Measurements from ENCODE around the gene ACAA1. TPM values are rescaled to one million over a fixed set of nuclear protein-coding genes. Genes with fewer than 3 reads are reported as not detected.
A peak's percentile ranks its signal among the peaks of the same experiment; 100 is the strongest.

Gene ACAA1
- total and polyA plus RNA-seq, 2 experiments from 2014 or later: 21.4 to 26.6 TPM

DNA sequence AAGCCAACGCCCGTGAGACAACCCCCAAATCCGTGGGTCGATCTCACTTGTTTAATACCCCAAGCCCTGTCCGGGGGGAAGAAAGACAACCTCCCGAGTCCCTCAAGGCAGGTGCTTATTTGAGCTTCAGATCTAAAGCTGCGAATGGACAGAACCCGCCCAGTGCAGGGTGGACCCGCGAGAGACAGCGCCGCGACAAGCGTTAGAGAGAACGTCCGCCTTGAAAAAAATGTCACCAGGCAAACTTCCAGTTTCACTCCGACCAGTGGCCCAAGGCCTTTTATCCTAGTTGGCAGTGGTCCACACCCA lies 27.7 kb upstream of the ACAA1 start:
- Mint-ChIP-seq H3K4me1 (peaks cover 18% of the 10 kb centered on the region), H3K27me3 (ENCODE audit: insufficient read depth, low read depth, poor library complexity) (peaks cover 16% of the 10 kb centered on the region), H3K36me3 (ENCODE audit: low read depth) (0 out of 3 replicates have a peak, but pooled peaks cover 4% of the 10 kb centered on the region), H3K9me3 (0 out of 3 replicates have a peak, but pooled peaks cover 2% of the 10 kb centered on the region), H3K27ac (peak overlapping the region; percentile 100), H3K4me3 (peak overlapping the region; percentile 96)
- no peaks in the 10 kb centered on the region for H3K27me3 ChIP-seq (ENCODE audit: insufficient read depth)
- H3K27ac ChIP-seq (ENCODE audit: low read depth): no peak overlapping the region
- ATAC-seq (peak; percentile 20), DNase-seq (ENCODE audit: low spot score) (no peak)
- no peaks in the 10 kb centered on the region for H3K36me3 ChIP-seq (ENCODE audit: insufficient read depth)
- peaks cover 6% of the 10 kb centered on the region for H3F3A ChIP-seq (replicated peaks; ENCODE audit: low read depth)
- TF ChIP-seq ZNF114 (CRISPR knock-in tag; IDR thresholded peaks at IDR 0.05) (no peak), POLR2AphosphoS5 (IDR thresholded peaks at IDR 0.05; ENCODE audit: low read depth) (no peak), EZH2 (IDR thresholded peaks at IDR 0.05; ENCODE audit: low read depth, unreplicated experiment) (no peak)
- no peak overlapping the region for H2AFZ ChIP-seq
- H3K4me3 ChIP-seq: peak overlapping the region; percentile 54
- peaks cover 40% of the 10 kb centered on the region for H3K79me2 ChIP-seq (replicated peaks; ENCODE audit: insufficient read depth)
- no peaks in the 10 kb centered on the region for H3K9me2 ChIP-seq (ENCODE audit: insufficient read depth)
- peaks cover 11% of the 10 kb centered on the region for H3K4me1 ChIP-seq (ENCODE audit: insufficient read depth)
- peak overlapping the region; percentile 81 for H3K4me2 ChIP-seq
- H4K20me1 ChIP-seq (replicated peaks; ENCODE audit: insufficient read depth): peaks cover 30% of the 10 kb centered on the region

DNA sequence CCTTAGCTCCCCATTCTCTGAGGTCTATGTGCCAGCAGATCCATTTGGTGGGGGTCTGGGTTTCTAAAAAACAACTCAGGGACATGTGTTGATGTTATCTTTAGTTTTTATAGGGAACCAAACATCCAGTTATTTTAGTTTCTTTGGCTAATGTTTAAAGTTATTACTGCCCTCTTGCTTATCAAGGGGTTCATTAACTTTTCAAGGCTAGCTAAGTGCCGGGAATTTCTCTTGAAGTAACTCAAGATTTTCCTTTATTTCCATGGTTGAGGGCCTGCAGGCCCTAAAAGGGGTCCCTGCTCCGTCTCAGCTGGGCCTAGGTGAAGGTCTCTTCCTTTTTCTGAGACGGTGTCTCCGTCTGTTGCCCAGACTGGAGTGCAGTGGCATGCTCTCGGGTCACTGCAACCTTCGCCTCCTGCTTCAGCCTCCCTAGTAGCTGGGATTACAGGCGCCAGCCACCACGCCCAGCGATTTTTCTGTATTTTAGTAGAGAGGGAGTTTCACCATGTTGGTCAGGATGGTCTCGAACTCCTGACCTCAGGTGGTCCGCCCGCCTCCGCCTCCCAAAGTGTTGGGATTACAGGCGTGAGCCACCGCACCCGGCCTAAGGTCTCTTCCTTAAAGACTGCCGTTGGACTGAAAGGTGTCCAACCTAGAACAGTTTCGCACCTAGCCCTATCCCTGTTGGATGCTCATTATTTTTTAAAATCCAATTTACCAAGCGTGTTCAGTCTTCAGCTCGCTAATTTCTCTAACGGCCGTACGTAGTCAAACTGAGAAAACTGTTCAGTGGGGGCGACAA lies 27.1 kb upstream of the ACAA1 start:
- Histone ChIP-seq H3K79me2 (replicated peaks; ENCODE audit: insufficient read depth) (peaks cover 35% of the 10 kb centered on the region), H2AFZ (no peak overlapping the region), H3F3A (replicated peaks; ENCODE audit: low read depth) (peaks cover 6% of the 10 kb centered on the region), H3K27me3 (ENCODE audit: insufficient read depth) (no peaks in the 10 kb centered on the region), H3K4me3 (peak overlapping the region; percentile 54), H3K36me3 (ENCODE audit: insufficient read depth) (no peaks in the 10 kb centered on the region), H4K20me1 (replicated peaks; ENCODE audit: insufficient read depth) (peaks cover 25% of the 10 kb centered on the region), H3K4me2 (peak overlapping the region; percentile 81), H3K4me1 (ENCODE audit: insufficient read depth) (peaks cover 11% of the 10 kb centered on the region), H3K27ac (ENCODE audit: low read depth) (no peak overlapping the region), H3K9me2 (ENCODE audit: insufficient read depth) (no peaks in the 10 kb centered on the region)
- Mint-ChIP-seq H3K36me3 (ENCODE audit: low read depth) (0 out of 3 replicates have a peak, but pooled peaks cover 4% of the 10 kb centered on the region), H3K27ac (peak overlapping the region; percentile 100), H3K9me3 (0 out of 3 replicates have a peak, but pooled peaks cover 2% of the 10 kb centered on the region), H3K4me3 (peak overlapping the region; percentile 96), H3K27me3 (ENCODE audit: insufficient read depth, low read depth, poor library complexity) (peaks cover 14% of the 10 kb centered on the region), H3K4me1 (peaks cover 18% of the 10 kb centered on the region)
- ATAC-seq (no peak), DNase-seq (ENCODE audit: low spot score) (no peak)
- TF ChIP-seq STAT1 (IDR thresholded peaks at IDR 0.05; ENCODE audit: unreplicated experiment) (no peak), POLR2AphosphoS5 (IDR thresholded peaks at IDR 0.05; ENCODE audit: low read depth) (no peak), CREB1 (CRISPR knock-in tag; IDR thresholded peaks at IDR 0.05; ENCODE audit: low read depth) (no peak), EZH2 (IDR thresholded peaks at IDR 0.05; ENCODE audit: low read depth, unreplicated experiment) (no peak), EZH2phosphoT487 (IDR thresholded peaks at IDR 0.05; ENCODE audit: unreplicated experiment) (no peak), NANOG (IDR thresholded peaks at IDR 0.05; ENCODE audit: borderline replicate concordance) (no peak), JUNB (IDR thresholded peaks at IDR 0.05; ENCODE audit: unreplicated experiment) (no peak), ZNF114 (CRISPR knock-in tag; IDR thresholded peaks at IDR 0.05) (no peak)
- TF ChIP-seq, protein P1, sequence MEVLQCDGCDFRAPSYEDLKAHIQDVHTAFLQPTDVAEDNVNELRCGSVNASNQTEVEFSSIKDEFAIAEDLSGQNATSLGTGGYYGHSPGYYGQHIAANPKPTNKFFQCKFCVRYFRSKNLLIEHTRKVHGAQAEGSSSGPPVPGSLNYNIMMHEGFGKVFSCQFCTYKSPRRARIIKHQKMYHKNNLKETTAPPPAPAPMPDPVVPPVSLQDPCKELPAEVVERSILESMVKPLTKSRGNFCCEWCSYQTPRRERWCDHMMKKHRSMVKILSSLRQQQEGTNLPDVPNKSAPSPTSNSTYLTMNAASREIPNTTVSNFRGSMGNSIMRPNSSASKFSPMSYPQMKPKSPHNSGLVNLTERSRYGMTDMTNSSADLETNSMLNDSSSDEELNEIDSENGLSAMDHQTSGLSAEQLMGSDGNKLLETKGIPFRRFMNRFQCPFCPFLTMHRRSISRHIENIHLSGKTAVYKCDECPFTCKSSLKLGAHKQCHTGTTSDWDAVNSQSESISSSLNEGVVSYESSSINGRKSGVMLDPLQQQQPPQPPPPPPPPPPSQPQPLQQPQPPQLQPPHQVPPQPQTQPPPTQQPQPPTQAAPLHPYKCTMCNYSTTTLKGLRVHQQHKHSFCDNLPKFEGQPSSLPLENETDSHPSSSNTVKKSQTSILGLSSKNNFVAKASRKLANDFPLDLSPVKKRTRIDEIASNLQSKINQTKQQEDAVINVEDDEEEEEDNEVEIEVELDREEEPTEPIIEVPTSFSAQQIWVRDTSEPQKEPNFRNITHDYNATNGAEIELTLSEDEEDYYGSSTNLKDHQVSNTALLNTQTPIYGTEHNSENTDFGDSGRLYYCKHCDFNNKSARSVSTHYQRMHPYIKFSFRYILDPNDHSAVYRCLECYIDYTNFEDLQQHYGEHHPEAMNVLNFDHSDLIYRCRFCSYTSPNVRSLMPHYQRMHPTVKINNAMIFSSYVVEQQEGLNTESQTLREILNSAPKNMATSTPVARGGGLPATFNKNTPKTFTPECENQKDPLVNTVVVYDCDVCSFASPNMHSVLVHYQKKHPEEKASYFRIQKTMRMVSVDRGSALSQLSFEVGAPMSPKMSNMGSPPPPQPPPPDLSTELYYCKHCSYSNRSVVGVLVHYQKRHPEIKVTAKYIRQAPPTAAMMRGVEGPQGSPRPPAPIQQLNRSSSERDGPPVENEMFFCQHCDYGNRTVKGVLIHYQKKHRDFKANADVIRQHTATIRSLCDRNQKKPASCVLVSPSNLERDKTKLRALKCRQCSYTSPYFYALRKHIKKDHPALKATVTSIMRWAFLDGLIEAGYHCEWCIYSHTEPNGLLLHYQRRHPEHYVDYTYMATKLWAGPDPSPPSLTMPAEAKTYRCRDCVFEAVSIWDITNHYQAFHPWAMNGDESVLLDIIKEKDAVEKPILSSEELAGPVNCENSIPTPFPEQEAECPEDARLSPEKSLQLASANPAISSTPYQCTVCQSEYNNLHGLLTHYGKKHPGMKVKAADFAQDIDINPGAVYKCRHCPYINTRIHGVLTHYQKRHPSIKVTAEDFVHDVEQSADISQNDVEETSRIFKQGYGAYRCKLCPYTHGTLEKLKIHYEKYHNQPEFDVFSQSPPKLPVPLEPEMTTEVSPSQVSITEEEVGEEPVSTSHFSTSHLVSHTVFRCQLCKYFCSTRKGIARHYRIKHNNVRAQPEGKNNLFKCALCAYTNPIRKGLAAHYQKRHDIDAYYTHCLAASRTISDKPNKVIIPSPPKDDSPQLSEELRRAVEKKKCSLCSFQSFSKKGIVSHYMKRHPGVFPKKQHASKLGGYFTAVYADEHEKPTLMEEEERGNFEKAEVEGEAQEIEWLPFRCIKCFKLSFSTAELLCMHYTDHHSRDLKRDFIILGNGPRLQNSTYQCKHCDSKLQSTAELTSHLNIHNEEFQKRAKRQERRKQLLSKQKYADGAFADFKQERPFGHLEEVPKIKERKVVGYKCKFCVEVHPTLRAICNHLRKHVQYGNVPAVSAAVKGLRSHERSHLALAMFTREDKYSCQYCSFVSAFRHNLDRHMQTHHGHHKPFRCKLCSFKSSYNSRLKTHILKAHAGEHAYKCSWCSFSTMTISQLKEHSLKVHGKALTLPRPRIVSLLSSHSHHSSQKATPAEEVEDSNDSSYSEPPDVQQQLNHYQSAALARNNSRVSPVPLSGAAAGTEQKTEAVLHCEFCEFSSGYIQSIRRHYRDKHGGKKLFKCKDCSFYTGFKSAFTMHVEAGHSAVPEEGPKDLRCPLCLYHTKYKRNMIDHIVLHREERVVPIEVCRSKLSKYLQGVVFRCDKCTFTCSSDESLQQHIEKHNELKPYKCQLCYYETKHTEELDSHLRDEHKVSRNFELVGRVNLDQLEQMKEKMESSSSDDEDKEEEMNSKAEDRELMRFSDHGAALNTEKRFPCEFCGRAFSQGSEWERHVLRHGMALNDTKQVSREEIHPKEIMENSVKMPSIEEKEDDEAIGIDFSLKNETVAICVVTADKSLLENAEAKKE (CRISPR knock-in tag; IDR thresholded peaks at IDR 0.05): no peak
- TF ChIP-seq, protein P2, sequence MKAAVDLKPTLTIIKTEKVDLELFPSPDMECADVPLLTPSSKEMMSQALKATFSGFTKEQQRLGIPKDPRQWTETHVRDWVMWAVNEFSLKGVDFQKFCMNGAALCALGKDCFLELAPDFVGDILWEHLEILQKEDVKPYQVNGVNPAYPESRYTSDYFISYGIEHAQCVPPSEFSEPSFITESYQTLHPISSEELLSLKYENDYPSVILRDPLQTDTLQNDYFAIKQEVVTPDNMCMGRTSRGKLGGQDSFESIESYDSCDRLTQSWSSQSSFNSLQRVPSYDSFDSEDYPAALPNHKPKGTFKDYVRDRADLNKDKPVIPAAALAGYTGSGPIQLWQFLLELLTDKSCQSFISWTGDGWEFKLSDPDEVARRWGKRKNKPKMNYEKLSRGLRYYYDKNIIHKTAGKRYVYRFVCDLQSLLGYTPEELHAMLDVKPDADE (IDR thresholded peaks at IDR 0.05): no peak
- TF ChIP-seq, protein P3, sequence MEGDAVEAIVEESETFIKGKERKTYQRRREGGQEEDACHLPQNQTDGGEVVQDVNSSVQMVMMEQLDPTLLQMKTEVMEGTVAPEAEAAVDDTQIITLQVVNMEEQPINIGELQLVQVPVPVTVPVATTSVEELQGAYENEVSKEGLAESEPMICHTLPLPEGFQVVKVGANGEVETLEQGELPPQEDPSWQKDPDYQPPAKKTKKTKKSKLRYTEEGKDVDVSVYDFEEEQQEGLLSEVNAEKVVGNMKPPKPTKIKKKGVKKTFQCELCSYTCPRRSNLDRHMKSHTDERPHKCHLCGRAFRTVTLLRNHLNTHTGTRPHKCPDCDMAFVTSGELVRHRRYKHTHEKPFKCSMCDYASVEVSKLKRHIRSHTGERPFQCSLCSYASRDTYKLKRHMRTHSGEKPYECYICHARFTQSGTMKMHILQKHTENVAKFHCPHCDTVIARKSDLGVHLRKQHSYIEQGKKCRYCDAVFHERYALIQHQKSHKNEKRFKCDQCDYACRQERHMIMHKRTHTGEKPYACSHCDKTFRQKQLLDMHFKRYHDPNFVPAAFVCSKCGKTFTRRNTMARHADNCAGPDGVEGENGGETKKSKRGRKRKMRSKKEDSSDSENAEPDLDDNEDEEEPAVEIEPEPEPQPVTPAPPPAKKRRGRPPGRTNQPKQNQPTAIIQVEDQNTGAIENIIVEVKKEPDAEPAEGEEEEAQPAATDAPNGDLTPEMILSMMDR (conservative IDR thresholded peaks at IDR 0.05; ENCODE audit: low read depth in 2 of 2): no peak

All from GM23338 (cell line).